Measurements from ENCODE around the gene HSD17B8. TPM values are rescaled to one million over a fixed set of nuclear protein-coding genes. Genes with fewer than 3 reads are reported as not detected.

The HSD17B8 gene
- total and polyA plus RNA-seq, 2 experiments from 2014 or later = 4.3 to 8.9 TPM

DNA sequence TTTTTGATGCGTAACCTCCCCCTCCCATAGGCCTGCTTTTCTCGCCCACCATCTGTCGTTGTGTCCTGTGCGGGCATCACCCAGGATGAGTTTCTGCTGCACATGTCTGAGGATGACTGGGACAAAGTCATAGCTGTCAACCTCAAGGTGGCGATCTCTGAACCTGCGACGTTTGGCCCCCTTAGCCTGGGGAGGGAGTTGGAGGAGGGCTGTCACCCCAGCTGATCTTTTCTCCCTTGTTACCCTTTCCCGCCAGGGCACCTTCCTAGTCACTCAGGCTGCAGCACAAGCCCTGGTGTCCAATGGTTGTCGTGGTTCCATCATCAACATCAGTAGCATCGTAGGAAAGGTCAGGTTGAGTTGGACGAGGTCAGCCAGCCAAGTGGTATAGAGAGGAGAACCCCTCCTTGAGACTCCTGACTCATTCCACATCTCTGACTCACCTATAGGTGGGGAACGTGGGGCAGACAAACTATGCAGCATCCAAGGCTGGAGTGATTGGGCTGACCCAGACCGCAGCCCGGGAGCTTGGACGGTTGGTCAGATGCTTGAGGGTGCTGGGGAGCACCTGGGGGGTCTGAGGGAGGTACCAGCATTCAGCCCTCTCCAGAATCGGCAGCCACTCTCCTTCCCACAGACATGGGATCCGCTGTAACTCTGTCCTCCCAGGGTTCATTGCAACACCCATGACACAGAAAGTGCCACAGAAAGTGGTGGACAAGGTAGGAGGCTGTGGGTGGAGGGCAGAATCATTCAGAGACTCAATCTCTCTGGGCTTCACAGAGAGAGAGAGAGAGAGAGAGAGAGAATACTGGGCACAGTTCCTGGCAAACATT, 954 bp downstream of the HSD17B8 start:
- Mint-ChIP-seq H3K36me3 (ENCODE audit: low read depth) (peaks cover 42% of the 10 kb centered on the region), H3K9me3 (no peaks in the 10 kb centered on the region; the same call in 2 of the 3 replicates), H3K27ac (0 out of 2 replicates have a peak overlapping the region, but pooled peaks have one; percentile 12), H3K4me1 (peaks cover 61% of the 10 kb centered on the region), H3K27me3 (ENCODE audit: insufficient read depth, low read depth, poor library complexity) (peaks cover 45% of the 10 kb centered on the region), H3K4me3 (peak overlapping the region; percentile 84)
- TF ChIP-seq ZNF462 (CRISPR knock-in tag; IDR thresholded peaks at IDR 0.05) = no peak
- no peak for TF ChIP-seq NANOG (IDR thresholded peaks at IDR 0.05; ENCODE audit: borderline replicate concordance)
- TF ChIP-seq CTCF (conservative IDR thresholded peaks at IDR 0.05; ENCODE audit: low read depth in 2 of 2) = peak; percentile 37 to 61; a peak in 3 of 4 replicates
- TF ChIP-seq CREB1 (CRISPR knock-in tag; IDR thresholded peaks at IDR 0.05; ENCODE audit: low read depth) = no peak
- TF ChIP-seq ETS1 (IDR thresholded peaks at IDR 0.05) = no peak
- no peak for TF ChIP-seq POLR2AphosphoS5 (IDR thresholded peaks at IDR 0.05; ENCODE audit: low read depth)
- no peak for TF ChIP-seq ZNF114 (CRISPR knock-in tag; IDR thresholded peaks at IDR 0.05)
- TF ChIP-seq EZH2 (IDR thresholded peaks at IDR 0.05; ENCODE audit: low read depth, unreplicated experiment) = no peak
- Histone ChIP-seq H3K4me2 (peak overlapping the region; percentile 96), H3K9me2 (ENCODE audit: insufficient read depth) (no peaks in the 10 kb centered on the region), H3K4me3 (peak overlapping the region; percentile 98), H4K20me1 (replicated peaks; ENCODE audit: insufficient read depth) (peaks cover 21% of the 10 kb centered on the region), H3K79me2 (replicated peaks; ENCODE audit: insufficient read depth) (peaks cover 23% of the 10 kb centered on the region), H3K27ac (ENCODE audit: low read depth) (no peak overlapping the region), H3K36me3 (ENCODE audit: insufficient read depth) (peaks cover 11% of the 10 kb centered on the region; the same call in 1 of the 2 replicates), H3F3A (replicated peaks; ENCODE audit: low read depth) (peaks cover 29% of the 10 kb centered on the region), H3K27me3 (ENCODE audit: insufficient read depth) (peaks cover 49% of the 10 kb centered on the region), H3K4me1 (ENCODE audit: insufficient read depth) (peaks cover 31% of the 10 kb centered on the region), H2AFZ (peak overlapping the region; percentile 93; the same call in 1 of the 2 replicates)
- DNase-seq (ENCODE audit: low spot score) (peak; percentile 44), ATAC-seq (peak; percentile 2)

All from GM23338 (cell line).